ENCODE results near the gene ALDH8A1. TPM values are rescaled to one million over a fixed set of nuclear protein-coding genes. Genes with fewer than 3 reads are reported as not detected.

Gene ALDH8A1
- polyA plus RNA-seq, 1 experiment = 0.35 TPM

DNA sequence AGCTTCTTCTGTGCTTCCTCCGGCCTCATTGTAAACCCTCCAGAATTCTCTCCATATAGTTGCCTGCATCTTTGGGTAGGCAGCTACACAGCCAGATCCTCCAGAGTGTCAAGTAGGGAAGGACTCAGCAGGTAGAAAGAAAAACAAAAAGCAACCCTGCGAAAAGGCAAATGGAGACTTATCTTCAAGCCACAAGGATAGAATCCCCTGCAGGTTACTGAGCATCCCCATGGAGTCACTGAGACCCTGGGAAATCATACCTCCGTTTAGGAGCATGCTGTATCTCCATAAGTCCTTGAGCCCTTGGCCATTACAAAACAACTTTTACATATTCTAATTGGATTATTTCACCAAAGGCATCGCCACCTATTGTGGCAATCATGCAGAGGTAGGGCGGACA, 28.6 kb downstream of the ALDH8A1 start:
- CTCF ChIA-PET = interaction anchor here (3.2 kb wide), 1 partner anchor 19 kb away, joined by 21 read pairs; no protein-coding TSS in a partner anchor
- H3K9me3 ChIP-seq (ENCODE audit: control insufficient read depth, insufficient read depth, low read length) = no peaks in the 10 kb centered on the region
- no peaks in the 10 kb centered on the region for H3K27me3 ChIP-seq (ENCODE audit: control insufficient read depth, insufficient read depth, low read length)
- H3K27ac ChIP-seq (ENCODE audit: low read depth, low read length) = no peak overlapping the region
- no peak overlapping the region for H3K4me3 ChIP-seq (ENCODE audit: low read depth, low read length)
- POLR2A ChIA-PET = no interaction called here
- no peak for DNase-seq (ENCODE audit: low read depth, low spot score)
- TF ChIP-seq, protein P1, sequence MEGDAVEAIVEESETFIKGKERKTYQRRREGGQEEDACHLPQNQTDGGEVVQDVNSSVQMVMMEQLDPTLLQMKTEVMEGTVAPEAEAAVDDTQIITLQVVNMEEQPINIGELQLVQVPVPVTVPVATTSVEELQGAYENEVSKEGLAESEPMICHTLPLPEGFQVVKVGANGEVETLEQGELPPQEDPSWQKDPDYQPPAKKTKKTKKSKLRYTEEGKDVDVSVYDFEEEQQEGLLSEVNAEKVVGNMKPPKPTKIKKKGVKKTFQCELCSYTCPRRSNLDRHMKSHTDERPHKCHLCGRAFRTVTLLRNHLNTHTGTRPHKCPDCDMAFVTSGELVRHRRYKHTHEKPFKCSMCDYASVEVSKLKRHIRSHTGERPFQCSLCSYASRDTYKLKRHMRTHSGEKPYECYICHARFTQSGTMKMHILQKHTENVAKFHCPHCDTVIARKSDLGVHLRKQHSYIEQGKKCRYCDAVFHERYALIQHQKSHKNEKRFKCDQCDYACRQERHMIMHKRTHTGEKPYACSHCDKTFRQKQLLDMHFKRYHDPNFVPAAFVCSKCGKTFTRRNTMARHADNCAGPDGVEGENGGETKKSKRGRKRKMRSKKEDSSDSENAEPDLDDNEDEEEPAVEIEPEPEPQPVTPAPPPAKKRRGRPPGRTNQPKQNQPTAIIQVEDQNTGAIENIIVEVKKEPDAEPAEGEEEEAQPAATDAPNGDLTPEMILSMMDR (IDR thresholded peaks at IDR 0.05; ENCODE audit: low read depth, low read length) = no peak

DNA sequence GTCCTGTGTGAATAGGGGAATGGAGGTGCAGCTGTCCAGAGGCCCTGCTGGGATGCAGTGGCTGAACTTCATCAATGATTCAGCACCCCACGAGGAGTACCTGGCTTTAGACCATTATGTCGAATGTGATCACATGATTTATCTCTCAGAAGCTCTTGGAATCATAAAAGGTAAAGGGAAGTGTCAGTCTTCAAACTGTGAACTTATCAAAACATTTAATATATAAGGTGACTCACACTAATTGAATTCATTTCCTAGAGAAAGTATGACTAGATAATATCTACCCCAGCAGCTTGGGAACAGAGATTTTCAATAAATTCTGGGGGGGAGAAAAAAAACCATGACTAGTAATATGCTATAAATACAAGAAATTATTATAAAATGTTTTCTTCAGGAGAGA, 29.5 kb downstream of the ALDH8A1 start:
- TF ChIP-seq, protein P1 (IDR thresholded peaks at IDR 0.05; ENCODE audit: low read depth, low read length) = no peak
- CTCF ChIA-PET = interaction anchor here (2.0 to 3.2 kb wide), 2 partner anchors 20 to 797 kb away, joined by 8 to 21 read pairs; no protein-coding TSS in a partner anchor
- Histone ChIP-seq H3K27me3 (ENCODE audit: control insufficient read depth, insufficient read depth, low read length) (no peaks in the 10 kb centered on the region), H3K4me3 (ENCODE audit: low read depth, low read length) (no peak overlapping the region), H3K9me3 (ENCODE audit: control insufficient read depth, insufficient read depth, low read length) (no peaks in the 10 kb centered on the region), H3K27ac (ENCODE audit: low read depth, low read length) (no peak overlapping the region)
- no peak for DNase-seq (ENCODE audit: low read depth, low spot score)
- POLR2A ChIA-PET = no interaction called here

- no peak for DNase-seq (ENCODE audit: low read depth, low spot score)
- ChIA-PET POLR2A (no interaction called here), CTCF (interaction anchor here (2.0 to 3.2 kb wide), 2 partner anchors 22 to 36 kb away, joined by 8 to 21 read pairs; no protein-coding TSS in a partner anchor)
- TF ChIP-seq, protein P1 (IDR thresholded peaks at IDR 0.05; ENCODE audit: low read depth, low read length) = no peak
- H3K27me3 ChIP-seq (ENCODE audit: control insufficient read depth, insufficient read depth, low read length) = no peaks in the 10 kb centered on the region
- no peak overlapping the region for H3K4me3 ChIP-seq (ENCODE audit: low read depth, low read length)
- no peak overlapping the region for H3K27ac ChIP-seq (ENCODE audit: low read depth, low read length)
- no peaks in the 10 kb centered on the region for H3K9me3 ChIP-seq (ENCODE audit: control insufficient read depth, insufficient read depth, low read length)
These were observed 31.4 kb downstream of the ALDH8A1 start for GRCh38 chr6:134918418-134918961.

- ChIA-PET POLR2A (no interaction called here), CTCF (no interaction called here)
- DNase-seq (ENCODE audit: low read depth, low spot score) = peak; percentile 24
- Histone ChIP-seq H3K9me3 (ENCODE audit: control insufficient read depth, insufficient read depth, low read length) (no peaks in the 10 kb centered on the region), H3K4me3 (ENCODE audit: low read depth, low read length) (no peak overlapping the region), H3K27ac (ENCODE audit: low read depth, low read length) (peak overlapping the region; percentile 60), H3K27me3 (ENCODE audit: control insufficient read depth, insufficient read depth, low read length) (no peaks in the 10 kb centered on the region)
- TF ChIP-seq, protein P1 (IDR thresholded peaks at IDR 0.05; ENCODE audit: low read depth, low read length) = no peak
These were observed 38.4 kb downstream of the ALDH8A1 start for GRCh38 chr6:134911547-134911946.

- POLR2A ChIA-PET = no interaction called here
- H3K27ac ChIP-seq (ENCODE audit: low read depth, low read length) = no peak overlapping the region
- H3K9me3 ChIP-seq (ENCODE audit: control insufficient read depth, insufficient read depth, low read length) = no peaks in the 10 kb centered on the region
- TF ChIP-seq, protein P1 (IDR thresholded peaks at IDR 0.05; ENCODE audit: low read depth, low read length) = no peak
- H3K27me3 ChIP-seq (ENCODE audit: control insufficient read depth, insufficient read depth, low read length) = no peaks in the 10 kb centered on the region
- CTCF ChIA-PET = interaction anchor here (0.8 kb wide), 1 partner anchor 769 kb away, joined by 6 read pairs; no protein-coding TSS in a partner anchor
- DNase-seq (ENCODE audit: low read depth, low spot score) = no peak
- no peak overlapping the region for H3K4me3 ChIP-seq (ENCODE audit: low read depth, low read length)
These were observed 39.3 kb downstream of the ALDH8A1 start for GRCh38 chr6:134910593-134910935.
